ENCODE data around the gene CLSTN1.

The CLSTN1 gene

DNA sequence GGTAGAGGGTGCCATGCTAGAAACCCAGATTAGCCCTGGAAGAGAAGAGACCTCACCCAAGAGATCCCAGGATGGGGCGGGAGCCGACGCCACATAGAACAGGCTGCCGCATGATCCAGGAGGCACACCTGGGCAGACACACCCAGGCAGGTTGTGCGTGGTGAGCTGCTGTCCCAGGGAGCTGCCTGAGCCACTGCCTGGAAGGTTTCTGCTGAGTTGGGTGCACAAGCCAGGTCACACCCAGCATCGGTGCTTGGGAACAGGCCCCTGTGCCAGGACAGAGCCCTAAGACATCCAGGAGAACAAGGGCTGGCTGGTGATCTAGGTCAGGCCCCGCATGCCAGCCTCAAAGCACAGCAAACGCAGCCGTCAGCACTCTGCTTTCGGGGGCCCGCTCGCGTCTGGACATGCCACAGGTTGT is 46.1 kb upstream of the CLSTN1 start:
- H3K4me2 ChIP-seq (ENCODE audit: insufficient read depth, low read length) = no peak overlapping the region
- no peaks in the 10 kb centered on the region for H3K9me3 ChIP-seq (ENCODE audit: insufficient read depth, low read length, severe bottlenecking)
- H3K4me1 ChIP-seq (ENCODE audit: insufficient read depth, low read length) = peaks cover 7% of the 10 kb centered on the region; the same call in 1 of the 2 replicates
- no peaks in the 10 kb centered on the region for H4K20me1 ChIP-seq (ENCODE audit: insufficient read depth, low read length)
- ATAC-seq (ENCODE audit: insufficient read depth, low read depth) (no peak), DNase-seq (no peak)
- no peaks in the 10 kb centered on the region for H3K79me2 ChIP-seq (ENCODE audit: insufficient read depth, low read length)
- TF ChIP-seq, protein P1, sequence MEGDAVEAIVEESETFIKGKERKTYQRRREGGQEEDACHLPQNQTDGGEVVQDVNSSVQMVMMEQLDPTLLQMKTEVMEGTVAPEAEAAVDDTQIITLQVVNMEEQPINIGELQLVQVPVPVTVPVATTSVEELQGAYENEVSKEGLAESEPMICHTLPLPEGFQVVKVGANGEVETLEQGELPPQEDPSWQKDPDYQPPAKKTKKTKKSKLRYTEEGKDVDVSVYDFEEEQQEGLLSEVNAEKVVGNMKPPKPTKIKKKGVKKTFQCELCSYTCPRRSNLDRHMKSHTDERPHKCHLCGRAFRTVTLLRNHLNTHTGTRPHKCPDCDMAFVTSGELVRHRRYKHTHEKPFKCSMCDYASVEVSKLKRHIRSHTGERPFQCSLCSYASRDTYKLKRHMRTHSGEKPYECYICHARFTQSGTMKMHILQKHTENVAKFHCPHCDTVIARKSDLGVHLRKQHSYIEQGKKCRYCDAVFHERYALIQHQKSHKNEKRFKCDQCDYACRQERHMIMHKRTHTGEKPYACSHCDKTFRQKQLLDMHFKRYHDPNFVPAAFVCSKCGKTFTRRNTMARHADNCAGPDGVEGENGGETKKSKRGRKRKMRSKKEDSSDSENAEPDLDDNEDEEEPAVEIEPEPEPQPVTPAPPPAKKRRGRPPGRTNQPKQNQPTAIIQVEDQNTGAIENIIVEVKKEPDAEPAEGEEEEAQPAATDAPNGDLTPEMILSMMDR (IDR thresholded peaks at IDR 0.05; ENCODE audit: borderline replicate concordance, extremely low read depth, low read length, poor library complexity, severe bottlenecking) = no peak
- no peak for TF ChIP-seq EZH2 (IDR thresholded peaks at IDR 0.05; ENCODE audit: borderline replicate concordance, low read depth, low read length, severe bottlenecking)
- no peak overlapping the region for H3K9ac ChIP-seq (ENCODE audit: low read depth, low read length)
- H2AFZ ChIP-seq (ENCODE audit: low read depth, low read length) = no peak overlapping the region
- no peak overlapping the region for H3K4me3 ChIP-seq (ENCODE audit: low read depth in 1 of 2, low read length in 2 of 2)
- no peaks in the 10 kb centered on the region for H3K27me3 ChIP-seq (ENCODE audit: insufficient read depth, low read length, poor library complexity)
- H3K36me3 ChIP-seq (ENCODE audit: insufficient read depth, low read length) = peaks cover 2% of the 10 kb centered on the region; the same call in 1 of the 2 replicates
- H3K27ac ChIP-seq (ENCODE audit: low read length) = no peak overlapping the region

DNA sequence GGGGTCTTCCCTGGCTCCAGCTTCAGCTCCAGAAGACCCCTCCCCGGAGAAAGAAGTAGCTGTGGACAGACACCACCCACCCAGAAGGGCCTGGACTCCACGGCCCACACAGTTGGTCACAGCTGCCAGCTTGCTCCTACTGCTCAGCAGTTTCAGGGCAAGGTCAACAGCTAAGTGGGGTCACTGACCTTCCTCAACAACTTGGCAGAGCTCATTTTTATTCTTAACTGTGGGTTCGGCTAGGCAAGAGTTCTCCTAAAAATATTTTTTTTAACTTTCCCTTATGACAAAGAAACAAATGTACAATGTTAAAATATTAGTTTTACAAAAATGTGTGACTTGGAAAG is 44.5 kb upstream of the CLSTN1 start:
- H3K4me2 ChIP-seq (ENCODE audit: insufficient read depth, low read length) = no peak overlapping the region
- no peaks in the 10 kb centered on the region for H3K79me2 ChIP-seq (ENCODE audit: insufficient read depth, low read length)
- no peak overlapping the region for H2AFZ ChIP-seq (ENCODE audit: low read depth, low read length)
- DNase-seq (no peak), ATAC-seq (ENCODE audit: insufficient read depth, low read depth) (no peak)
- no peaks in the 10 kb centered on the region for H3K27me3 ChIP-seq (ENCODE audit: insufficient read depth, low read length, poor library complexity)
- H3K9me3 ChIP-seq (ENCODE audit: insufficient read depth, low read length, severe bottlenecking) = no peaks in the 10 kb centered on the region
- no peaks in the 10 kb centered on the region for H4K20me1 ChIP-seq (ENCODE audit: insufficient read depth, low read length)
- no peak overlapping the region for H3K4me3 ChIP-seq (ENCODE audit: low read depth in 1 of 2, low read length in 2 of 2)
- TF ChIP-seq, protein P1 (IDR thresholded peaks at IDR 0.05; ENCODE audit: borderline replicate concordance, extremely low read depth, low read length, poor library complexity, severe bottlenecking) = no peak
- TF ChIP-seq EZH2 (IDR thresholded peaks at IDR 0.05; ENCODE audit: borderline replicate concordance, low read depth, low read length, severe bottlenecking) = no peak
- peaks cover 4% of the 10 kb centered on the region; the same call in 1 of the 2 replicates for H3K4me1 ChIP-seq (ENCODE audit: insufficient read depth, low read length)
- no peak overlapping the region for H3K9ac ChIP-seq (ENCODE audit: low read depth, low read length)
- no peak overlapping the region for H3K27ac ChIP-seq (ENCODE audit: low read length)
- H3K36me3 ChIP-seq (ENCODE audit: insufficient read depth, low read length) = peaks cover 2% of the 10 kb centered on the region; the same call in 1 of the 2 replicates

DNA sequence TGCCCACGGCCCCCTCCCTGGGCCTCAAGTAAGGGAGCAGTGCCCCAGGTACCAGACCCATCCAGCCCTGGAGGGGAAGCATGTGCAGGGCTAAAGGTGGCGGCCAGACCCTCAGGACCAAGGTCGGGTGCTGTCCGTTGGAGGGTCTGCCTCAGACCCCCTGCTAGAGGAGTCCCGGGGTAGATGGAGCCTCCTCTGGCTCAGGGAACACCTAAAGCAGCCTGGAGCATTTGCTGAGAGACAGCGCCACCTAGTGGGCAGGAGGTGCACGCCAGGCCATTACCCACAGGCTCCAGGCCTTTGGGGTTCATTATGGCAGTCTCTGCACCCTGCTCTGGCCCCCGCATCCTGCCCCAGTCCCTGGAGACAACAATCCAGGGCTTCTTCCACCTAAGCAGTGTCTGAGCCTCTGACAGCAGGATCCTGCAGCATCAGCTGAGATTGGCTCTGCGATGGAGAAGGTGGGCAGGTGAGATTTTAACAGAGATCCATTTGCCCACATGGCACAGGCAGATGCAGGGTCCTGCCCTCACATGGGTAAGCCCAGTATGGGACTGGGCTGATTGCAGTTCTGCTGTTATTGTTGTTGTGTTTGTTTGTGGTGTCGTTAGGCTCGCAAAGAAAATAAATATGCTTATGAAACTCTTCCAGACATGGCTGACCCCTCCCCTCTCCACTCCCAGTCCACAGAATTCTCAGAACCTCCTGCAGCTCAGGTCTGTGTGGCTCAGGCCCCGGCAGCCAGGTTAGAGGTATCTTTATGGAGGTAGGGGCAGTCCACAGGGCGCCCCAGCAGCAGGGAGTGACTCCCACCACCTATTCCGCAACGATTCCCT is 43.9 kb upstream of the CLSTN1 start:
- Histone ChIP-seq H3K36me3 (ENCODE audit: insufficient read depth, low read length) (peaks cover 2% of the 10 kb centered on the region; the same call in 1 of the 2 replicates), H3K4me2 (ENCODE audit: insufficient read depth, low read length) (no peak overlapping the region), H3K27me3 (ENCODE audit: insufficient read depth, low read length, poor library complexity) (no peaks in the 10 kb centered on the region), H3K9ac (ENCODE audit: low read depth, low read length) (no peak overlapping the region), H3K27ac (ENCODE audit: low read length) (no peak overlapping the region), H2AFZ (ENCODE audit: low read depth, low read length) (peak overlapping the region; percentile 54), H3K4me1 (ENCODE audit: insufficient read depth, low read length) (peaks cover 4% of the 10 kb centered on the region; the same call in 1 of the 2 replicates), H3K9me3 (ENCODE audit: insufficient read depth, low read length, severe bottlenecking) (no peaks in the 10 kb centered on the region), H3K4me3 (ENCODE audit: low read depth in 1 of 2, low read length in 2 of 2) (no peak overlapping the region), H4K20me1 (ENCODE audit: insufficient read depth, low read length) (no peaks in the 10 kb centered on the region), H3K79me2 (ENCODE audit: insufficient read depth, low read length) (no peaks in the 10 kb centered on the region)
- ATAC-seq (ENCODE audit: insufficient read depth, low read depth) = peak; percentile 100
- no peak for TF ChIP-seq EZH2 (IDR thresholded peaks at IDR 0.05; ENCODE audit: borderline replicate concordance, low read depth, low read length, severe bottlenecking)
- TF ChIP-seq, protein P1 (IDR thresholded peaks at IDR 0.05; ENCODE audit: borderline replicate concordance, extremely low read depth, low read length, poor library complexity, severe bottlenecking) = peak; percentile 100
- peak; percentile 86 for DNase-seq
